Measurements from ENCODE around the gene WNT1.

WNT1 gene

DNA sequence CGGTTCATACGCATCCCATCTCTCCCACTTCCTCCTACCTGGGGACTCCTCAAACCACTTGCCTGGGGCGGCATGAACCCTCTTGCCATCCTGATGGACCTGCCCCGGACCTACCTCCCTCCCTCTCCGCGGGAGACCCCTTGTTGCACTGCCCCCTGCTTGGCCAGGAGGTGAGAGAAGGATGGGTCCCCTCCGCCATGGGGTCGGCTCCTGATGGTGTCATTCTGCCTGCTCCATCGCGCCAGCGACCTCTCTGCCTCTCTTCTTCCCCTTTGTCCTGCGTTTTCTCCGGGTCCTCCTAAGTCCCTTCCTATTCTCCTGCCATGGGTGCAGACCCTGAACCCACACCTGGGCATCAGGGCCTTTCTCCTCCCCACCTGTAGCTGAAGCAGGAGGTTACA, 3.6 kb downstream of the WNT1 start:
- no peak for DNase-seq

DNA sequence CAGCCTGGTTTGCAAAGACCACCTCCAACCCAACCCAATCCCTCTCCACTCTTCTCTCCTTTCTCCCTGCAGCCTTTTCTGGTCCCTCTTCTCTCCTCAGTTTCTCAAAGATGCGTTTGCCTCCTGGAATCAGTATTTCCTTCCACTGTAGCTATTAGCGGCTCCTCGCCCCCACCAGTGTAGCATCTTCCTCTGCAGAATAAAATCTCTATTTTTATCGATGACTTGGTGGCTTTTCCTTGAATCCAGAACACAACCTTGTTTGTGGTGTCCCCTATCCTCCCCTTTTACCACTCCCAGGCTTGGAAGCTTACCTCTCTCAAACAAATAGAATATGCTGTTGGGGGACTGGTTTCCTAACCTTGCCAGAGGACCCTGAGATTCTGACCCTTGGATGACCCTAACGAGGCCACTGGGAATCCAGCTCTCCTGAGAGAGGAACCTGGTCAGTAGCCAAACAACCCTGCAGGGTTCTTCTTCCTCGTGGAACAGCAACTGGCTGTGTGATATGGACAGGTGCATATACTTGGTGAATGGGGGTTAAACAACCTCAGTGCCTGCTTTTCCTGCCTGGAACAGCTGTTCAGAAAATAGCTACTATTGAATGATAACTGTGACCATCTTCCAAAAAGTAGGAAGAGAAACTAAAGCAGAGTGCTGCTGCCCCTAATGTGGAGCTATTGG, 4.4 kb downstream of the WNT1 start:
- DNase-seq = no peak

DNA sequence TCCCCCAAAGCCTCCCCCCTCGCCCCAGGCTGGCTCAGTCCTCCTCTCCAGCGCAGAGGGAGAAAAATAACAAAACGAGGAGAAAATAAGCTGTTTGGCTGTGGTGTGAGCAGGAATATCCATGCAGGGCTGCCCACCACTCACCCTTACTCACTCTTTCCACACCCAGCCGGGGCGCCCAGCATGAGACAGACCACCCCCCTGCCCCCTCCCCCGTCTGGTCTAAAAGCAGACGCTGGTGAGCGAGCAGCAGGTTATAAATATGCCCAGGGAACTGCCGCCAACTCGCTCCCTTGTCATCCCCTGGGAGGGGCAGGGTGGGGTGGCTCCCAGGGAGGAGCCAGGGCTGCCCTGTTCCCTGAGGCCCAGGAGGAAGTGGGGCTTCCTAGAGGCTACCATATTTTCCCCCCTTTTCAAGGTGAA, 7.4 kb downstream of the WNT1 start:
- no peak for DNase-seq

DNA sequence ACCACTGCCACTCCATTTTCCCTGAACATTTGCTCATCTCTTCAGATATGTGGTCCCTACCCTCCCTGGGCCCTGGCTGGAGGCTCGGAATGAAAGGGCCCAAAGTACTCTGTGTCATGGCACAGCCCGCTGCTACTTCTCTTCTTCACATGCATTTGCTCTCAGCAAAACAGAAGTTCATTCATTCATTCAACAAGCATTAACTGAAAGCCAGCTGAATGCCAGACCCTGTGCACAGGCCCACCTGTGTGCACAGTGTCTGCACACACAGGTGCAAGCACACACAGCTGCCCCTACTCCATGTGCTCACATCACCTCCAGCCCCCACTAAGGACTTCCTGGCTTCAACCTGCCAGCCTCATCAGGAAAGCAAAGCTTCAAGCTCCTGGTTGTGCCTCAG, 7.8 kb downstream of the WNT1 start:
- no peak for DNase-seq

DNA sequence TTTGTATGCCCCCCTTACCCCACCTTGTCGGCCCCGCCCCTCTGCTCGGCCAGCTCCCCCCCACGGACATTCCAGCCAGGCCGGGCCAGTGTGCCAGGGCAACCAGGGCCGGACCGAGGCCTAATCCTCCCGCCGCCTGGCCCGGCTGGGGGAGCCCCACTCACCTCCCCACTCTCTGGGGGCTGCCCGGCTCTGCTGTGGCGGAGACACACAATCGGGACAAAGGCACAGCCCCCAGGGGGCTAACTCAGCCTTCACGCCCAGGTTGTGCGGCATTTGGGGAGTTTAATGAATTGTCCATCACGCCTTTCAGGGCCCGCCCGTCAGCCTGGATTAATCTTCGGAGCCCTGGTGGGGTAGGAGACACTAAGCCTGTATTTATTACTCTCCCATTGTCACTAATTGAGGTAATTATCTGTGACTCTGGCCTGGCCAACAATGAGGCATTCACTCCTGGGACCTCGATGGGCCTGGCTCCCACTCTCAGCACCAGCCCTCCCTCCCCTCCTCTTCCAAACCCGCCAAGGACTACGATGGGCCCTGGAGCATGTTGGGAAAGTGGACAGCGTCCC, 8.7 kb downstream of the WNT1 start:
- DNase-seq = no peak

DNA sequence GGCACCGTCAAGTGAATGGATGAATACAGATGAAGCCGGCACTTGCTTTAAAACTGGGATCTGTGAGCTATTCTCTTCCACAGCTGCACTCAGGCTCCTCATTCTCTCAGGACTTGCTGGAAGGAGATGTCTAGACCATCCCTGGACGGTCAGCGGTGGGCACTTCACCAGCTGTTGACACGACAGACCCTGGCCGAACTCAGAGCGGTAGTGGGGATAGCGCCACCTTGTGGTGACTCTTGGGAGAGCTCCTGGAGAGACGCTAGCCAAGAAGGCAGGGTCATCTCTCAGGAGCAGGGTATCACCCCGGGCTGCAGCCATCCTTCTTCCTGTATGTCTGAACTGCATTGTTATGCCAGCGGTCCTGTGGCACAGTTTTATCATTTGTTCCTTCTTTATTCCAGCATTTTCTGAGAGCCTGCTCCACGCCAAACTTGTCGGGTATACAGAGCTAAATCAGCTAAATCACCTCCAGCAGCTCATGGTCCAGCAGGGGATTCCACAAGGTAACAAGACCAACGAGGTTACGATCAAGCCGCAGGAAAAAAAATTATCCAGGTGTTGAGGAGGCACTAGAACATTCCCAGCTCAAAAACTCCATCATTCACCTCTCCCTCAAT, 10.0 kb downstream of the WNT1 start:
- peak; percentile 48 to 51 for DNase-seq

DNA sequence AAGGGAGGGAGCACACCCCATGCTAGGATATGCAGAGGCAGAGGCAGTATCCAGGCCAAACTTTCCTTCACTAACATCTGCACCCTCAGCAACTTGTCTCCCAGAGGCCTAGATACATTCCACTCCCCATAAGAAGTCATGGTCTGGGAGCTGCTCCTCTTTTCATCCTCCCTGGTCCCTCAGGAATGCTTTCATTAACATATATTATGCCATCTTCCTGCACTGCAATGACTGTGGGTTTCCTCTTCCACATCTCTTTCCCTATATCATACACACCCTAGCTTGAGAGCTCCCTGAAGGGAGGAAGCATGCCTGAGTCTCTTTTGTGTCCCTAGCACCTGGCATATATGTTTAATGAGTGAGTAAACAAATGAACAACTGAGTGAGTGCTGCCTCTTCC, 12.4 kb downstream of the WNT1 start:
- no peak for DNase-seq

DNA sequence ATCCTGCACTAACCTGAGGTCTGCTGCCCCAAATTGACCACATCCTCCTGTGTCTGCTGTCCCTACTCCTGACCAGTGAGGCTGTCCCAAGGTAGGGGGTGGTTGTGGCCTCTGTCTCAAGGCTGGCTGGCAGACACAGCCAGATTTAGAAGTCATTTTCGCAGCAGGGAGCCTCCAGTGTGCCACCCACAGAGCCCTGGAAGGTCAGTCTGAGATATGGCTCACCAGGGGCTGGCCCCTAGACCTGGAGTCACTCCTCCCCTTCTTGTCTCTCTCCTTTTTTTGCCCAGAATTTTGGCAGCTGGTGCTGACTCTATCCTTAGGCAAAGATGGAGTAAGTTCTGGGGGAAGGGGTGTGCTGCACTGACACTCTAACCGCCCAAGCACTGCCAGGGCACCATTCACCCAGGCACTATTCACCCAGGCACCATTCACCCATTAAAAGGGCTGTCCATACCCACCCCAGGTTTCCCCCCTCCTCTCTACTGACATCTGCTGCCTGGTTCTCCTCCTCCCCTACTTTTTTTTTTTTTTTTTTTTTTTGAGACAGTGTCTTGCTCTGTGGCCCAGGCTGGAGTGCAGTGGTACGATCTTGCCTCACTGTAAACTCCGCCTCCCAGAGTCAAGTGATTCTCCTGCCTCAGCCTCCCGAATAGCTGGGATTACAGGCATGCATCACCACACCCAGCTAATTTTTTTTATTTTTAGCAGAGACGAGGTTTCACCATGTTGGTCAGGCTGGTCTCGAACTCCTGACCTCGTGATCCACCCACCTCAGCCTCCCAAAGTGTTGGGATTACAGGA, 13.3 kb downstream of the WNT1 start:
- no peak for DNase-seq

DNA sequence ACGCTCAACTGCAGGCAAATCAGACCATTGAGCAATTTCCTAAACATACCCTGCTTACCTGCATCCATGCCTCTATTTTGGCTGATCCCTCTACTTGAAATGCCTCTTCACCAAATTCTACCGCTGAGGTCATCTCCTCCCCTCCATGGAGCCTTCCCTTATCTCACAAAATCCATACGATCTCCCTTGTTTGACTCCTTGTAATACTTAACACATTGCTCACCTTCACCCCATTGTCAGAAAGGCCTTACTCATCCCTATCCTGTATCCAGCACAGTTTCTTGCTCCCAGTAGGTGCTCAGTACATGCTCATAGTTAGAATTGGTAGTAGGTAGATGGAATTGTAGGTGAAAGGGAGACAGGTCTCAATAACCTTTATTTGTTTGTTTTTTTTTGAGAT, 15.7 kb downstream of the WNT1 start:
- no peak for DNase-seq

DNA sequence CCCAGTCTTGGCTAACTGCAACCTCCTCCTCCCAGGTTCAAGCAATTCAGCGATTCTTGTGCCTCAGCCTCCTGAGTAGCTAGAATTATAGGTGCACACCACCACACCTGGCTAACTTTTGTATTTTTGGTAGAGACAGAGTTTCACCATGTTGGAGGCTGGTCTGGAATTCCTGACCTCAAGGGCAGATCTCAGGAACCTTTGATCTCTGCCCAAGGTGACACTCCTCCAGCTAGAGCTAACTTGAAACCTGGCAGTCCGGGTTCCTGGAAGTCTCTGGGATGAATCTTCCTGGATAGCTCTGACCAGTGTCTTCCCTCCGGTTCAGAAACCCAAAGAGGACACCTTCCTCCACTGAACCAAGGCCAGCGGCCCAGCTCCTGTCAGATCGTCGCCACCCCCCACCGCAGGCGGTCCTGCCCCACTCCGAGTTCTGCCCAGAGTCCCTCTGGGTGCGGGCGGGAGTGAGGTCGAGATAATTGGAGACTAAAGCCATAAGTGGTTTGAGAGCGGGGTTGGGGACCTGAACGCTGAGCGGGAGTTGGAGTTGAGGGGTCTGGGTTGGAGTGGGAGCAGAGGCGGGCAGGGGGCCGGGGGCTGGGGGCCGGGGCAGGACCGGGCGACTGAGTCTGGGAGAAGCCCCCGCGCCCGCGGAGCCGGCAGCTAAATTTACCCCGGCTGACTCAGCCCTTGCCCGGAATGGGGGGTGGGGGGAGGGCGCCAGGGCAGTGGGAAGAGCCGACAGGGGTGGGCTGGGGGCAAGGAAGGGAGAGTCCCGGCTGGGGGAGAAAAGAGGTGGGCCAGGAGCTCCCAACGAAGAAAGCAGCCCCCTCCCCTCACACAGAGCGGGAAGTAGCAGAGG, 16.3 kb downstream of the WNT1 start:
- no peak for DNase-seq

DNA sequence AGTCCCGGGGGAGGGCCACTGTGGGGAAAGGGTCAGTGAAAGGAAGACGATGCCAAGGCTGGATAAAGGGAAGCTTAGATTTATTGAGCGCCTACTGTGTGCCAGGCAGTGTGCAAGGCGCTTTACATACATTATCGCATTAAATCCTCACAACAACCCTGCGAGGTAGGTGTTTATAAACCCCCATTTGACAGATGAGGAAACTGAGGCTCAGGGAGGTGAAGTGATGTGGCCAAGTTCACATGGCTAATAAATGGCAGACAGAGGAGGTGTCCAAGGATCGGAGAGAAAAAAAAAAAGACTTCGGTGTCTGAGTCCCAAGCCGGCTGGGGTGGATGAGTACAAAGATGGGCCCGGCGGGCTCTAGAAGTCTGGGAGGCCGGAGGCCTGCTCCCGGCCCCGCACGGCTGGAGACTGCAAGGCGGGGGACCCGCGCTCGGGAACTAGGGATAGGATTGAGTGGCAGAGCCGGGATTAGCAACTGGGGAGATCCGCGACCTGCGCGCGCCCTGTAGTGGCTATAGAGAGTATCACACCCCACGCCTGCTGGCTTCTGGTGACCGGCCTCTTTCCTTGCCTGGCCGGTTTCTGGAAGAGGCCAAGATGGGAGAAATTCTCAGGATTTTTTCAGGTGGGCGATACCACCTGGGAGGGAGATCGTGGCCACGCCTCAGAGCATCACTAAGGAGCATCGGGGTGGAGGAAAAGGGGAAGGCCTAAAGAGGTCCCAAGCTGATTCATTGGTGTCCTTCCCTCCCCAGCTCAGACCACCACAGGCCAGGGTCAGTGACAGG, 17.2 kb downstream of the WNT1 start:
- peak; percentile 39 to 42 for DNase-seq

DNA sequence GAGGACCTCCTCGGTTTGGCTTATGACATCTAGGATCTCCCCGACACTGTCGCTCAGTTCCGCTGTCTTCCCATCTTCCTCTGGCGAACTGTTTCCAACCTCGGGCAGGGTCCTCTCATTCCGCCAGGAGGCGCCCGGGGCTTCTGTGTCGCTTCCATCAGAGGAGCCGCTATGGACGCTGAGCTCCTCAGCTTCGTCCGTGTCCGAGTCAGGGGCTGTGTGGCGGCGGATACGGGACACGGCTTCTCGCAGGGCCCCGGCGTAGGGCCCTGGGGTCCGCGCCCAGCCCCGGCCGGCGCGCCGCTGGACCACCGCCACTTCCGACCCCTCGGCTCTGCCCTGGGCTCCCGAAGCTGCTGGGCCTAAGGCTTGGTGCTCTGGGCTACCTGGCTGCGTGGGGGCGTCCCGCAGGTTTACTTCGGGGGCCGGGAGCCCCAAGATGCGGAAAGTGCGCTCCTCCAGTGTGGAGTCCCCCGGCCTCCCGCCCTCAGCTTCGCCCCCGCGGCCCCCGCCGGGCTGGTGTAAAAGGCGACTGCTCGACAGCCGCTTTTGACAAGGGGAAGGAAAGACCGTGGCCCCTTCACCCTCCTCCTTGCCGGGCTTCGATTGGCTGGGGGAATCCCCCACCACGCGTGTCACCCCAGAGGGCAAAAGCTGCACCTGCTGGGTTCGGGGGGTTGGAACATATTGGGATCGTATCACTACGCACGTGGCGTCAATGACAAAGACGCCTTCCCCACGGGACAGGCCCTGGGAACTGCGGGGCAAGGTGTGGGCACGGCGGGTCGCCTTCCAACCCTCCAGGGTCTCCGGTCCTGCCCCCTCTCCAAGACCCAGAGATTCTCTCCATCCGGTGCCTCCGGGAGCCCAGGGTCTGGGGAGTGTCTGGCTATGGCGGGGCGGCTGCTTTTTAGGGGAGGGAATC, 18.9 kb downstream of the WNT1 start:
- DNase-seq = peak; percentile 57 to 69

DNA sequence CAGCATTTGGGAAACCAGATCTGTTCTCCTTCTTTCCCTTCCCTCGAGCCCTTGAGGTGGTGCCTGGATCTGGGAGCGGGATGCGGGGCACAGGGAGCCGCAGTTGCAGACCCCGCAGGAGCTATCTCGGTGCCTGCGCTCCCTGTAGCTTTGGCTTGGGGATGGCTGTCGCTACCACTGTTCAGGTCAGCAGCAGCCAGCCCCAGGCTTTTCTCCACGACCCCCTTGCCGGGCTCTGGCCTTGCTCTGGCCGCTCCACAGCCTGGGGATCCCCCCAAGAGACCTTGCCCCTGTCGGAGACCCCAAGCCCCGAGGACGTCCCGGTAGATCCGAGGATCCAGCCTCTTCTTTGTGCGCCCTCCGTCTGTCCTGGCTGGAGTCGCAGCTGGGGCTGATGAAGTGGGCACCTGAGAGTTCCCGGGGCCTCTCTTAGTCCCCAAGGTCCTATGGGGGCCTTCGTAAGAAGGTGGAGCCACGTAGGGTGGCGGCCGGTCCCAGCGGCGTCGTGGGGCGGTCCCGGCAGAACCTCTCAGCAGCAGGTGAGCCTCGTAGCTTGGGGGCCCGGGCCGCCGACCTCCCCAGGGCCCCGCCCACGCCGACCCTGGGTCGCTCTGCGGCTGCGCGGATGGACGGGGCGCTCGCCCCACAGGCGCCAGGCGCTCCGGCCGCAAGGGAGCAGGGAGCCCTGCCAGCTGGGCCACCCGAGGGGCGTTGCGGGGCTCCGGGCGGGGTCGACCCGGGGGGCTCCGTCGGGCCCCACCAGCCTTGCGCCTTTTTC, 19.8 kb downstream of the WNT1 start:
- no peak for DNase-seq

DNA sequence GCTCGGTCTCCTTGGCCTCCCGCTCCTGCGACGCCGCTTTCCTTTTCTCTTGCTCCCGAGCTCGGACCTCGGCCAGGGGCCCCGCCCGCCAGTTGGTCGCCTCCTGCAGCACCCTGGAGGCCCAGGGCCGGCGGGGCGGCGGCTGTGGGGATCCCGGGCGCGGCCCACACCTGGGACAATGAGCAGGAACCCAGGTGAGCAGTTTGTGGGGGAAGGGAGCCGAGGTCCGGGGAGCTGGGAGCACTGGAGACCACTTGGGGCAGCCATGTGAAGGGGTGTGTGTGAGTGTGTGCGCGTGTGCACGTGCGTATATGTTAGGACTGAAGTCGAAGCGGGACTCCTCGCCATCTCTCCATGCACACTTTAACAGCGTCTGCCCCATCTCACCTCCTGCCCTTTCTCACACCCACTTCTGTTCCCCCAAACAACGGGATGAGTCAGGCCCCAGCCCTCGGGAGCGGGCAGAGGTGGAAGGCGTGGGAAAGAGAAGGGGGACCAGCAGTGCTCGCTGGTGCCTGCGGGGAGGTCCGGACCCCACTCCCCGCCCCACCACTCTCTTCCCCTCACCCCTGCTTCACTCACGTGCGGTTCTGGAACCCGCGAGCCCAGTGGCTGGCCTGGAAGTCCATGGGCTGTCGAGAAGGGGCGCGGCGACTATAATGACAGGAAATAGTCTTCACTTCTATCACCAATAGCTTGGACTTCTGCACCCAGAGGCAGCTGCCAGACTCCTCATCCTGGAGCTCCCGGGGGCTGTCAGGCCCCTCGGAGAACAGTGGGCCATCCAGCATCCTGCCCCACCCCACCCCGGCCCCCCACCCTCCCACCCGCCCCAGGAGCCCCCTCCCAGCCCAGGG, 20.6 kb downstream of the WNT1 start:
- DNase-seq = peak in 1 of 2 experiments; percentile 21

DNA sequence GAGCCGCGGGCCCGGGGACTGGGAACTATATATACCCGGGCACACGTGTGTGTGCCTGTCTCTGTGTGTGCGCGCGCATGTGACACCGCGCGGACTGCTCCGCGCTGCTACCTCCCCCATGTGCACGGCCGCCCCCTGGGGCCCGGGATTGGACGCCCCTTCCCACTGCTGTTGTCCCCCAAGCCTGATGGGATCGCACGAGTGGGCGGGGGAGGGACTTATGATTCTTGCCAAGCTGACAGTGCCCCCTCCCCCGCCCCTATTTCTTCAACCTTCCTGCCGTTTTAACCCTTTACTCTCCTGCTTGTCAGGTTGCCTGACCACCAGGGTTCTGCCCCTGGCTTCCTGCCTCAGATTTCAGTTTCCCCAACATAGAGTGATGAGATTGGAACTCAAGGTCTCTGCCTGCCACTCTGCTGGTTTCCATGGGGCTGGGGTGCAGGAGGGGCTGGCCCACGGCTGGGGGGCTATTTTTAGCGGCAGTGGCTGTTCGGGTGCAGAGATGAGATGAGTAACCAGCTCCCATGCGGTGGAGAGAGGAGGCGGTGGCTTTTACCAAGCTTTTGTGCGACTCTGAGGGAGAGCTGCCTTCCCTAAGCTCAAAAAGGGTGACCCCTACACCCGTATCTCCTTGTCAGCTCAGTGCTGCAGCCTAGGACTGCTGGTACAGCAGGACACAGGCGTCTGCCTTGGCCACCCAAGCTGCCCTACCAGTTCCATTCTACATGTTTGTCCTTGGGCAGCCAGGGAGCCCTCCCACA, 21.4 kb downstream of the WNT1 start, which contains the start of gene DDN:
Gene DDN, minus strand, starts transcription at position 5 of the 761 bp plus-strand sequence. CDS start 88 bp downstream, outside the sequence.
- peak; percentile 21 to 39 for DNase-seq

DNA sequence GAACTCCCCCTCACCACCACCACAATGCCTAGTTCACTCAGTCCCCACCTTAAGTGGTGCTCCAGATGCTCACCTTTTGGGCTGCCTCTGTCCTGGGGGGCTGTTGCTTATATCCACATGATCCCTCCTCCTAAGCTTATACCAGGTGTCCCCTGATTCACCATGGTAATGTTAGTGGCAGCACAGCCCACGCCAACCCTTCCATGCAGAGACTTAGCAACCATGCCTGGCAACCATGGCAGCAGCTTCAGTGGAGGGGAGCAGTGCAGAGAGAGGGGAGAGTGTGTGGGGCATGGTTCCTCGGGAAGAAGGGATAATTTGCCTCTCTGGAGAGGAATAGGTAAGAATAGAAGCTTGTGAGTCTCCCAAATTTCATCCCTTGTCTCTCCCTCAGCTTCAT, 22.2 kb downstream of the WNT1 start:
- DNase-seq = no peak

DNA sequence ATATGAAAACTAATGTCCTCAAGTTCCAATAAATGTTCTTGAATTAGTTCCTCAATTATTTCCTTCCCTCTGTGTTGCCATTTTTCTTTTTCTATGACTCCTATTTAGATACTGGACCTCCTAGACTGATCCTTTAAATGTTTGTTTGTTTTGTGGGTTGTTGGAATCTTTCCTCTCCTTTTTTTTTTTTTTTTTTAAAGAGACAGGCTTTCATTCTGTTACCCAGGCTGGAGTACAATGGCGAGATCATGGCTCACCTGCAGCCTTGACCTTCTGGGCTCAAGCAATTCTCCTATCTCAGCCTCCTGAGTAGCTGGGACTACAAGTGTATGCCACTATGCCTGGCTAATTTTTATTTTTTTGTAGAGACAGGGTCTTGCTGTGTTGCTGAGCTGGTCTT, 30.8 kb downstream of the WNT1 start:
- no peak for DNase-seq

DNA sequence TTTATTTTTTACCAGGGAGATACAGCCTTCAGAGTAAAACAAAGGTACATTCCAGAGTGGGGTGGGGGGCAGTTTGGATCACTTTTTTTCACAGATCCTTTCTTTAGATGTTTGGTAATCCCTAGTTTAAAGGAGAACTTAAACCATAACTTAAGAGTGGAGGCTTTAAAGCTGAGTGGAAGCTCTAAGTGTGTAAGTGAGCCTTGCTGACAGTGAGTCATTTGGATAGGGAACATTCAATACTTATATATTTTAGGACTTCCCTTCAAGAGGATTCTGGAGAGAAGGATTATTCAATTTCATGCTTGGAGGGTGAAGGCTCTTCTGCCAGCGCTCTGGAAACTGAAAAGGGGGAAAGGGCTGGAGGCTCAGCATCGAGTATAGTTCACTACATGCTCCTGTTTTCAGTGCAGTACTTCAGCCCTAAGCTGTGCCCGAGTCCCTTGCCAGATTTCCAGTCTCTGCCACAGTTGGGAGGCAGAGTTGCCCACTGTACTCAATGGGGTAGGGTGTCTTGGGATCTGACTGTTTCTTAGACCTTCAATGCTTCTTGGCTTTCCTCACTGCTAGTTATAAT, 32.1 kb downstream of the WNT1 start:
- no peak for DNase-seq

All from AML-193 (cell line).